ENCODE results near the gene BMPER.
"Not testable (repeated sequence)": the region's sequence is repeated elsewhere in the genome, so short reads cannot be mapped to it uniquely, and the experiment has no call there.

Gene BMPER

GRCh38 chr7:34153656-34154270 lies 248.4 kb downstream of the BMPER start:
- no peak for DNase-seq

- no peak for DNase-seq
Observed at GRCh38 chr7:34155220-34155908, 250.0 kb downstream of the BMPER start.

- no peak for DNase-seq
Observed at GRCh38 chr7:34156336-34156735, 251.0 kb downstream of the BMPER start.

- DNase-seq, result no peak
Observed at GRCh38 chr7:34157137-34157536, 251.8 kb downstream of the BMPER start.

GRCh38 chr7:34158368-34159153 lies 253.2 kb downstream of the BMPER start:
- DNase-seq, result no peak

GRCh38 chr7:34160261-34160752 lies 255.0 kb downstream of the BMPER start:
- no peak for DNase-seq

- no peak for DNase-seq
Observed at GRCh38 chr7:34162027-34162565, 256.8 kb downstream of the BMPER start.

GRCh38 chr7:34162677-34163076 lies 257.3 kb downstream of the BMPER start:
- DNase-seq, result no peak

GRCh38 chr7:34163956-34164355 lies 258.6 kb downstream of the BMPER start:
- no peak for DNase-seq

GRCh38 chr7:34165466-34165865 lies 260.1 kb downstream of the BMPER start:
- no peak for DNase-seq

- no peak for DNase-seq
Observed at GRCh38 chr7:34165927-34166550, 260.7 kb downstream of the BMPER start.

GRCh38 chr7:34168013-34168412 lies 262.7 kb downstream of the BMPER start:
- DNase-seq, result no peak

GRCh38 chr7:34174688-34175616 lies 269.6 kb downstream of the BMPER start:
- not testable (repeated sequence) for DNase-seq

GRCh38 chr7:34175837-34176236 lies 270.5 kb downstream of the BMPER start:
- DNase-seq, result no peak

GRCh38 chr7:34177476-34177875 lies 272.1 kb downstream of the BMPER start:
- no peak for DNase-seq

GRCh38 chr7:34181271-34181958 lies 276.1 kb downstream of the BMPER start:
- no peak for DNase-seq

GRCh38 chr7:34184466-34184865 lies 279.1 kb downstream of the BMPER start:
- no peak for DNase-seq

- DNase-seq, result no peak
Observed at GRCh38 chr7:34187798-34188307, 282.5 kb downstream of the BMPER start.

- DNase-seq, result no peak
Observed at GRCh38 chr7:34189031-34189430, 283.7 kb downstream of the BMPER start.

- no peak for DNase-seq
Observed at GRCh38 chr7:34190299-34190698, 285.0 kb downstream of the BMPER start.

GRCh38 chr7:34191162-34191561 lies 285.8 kb downstream of the BMPER start:
- DNase-seq, result no peak
